PC-3 (cell line): ENCODE data around the gene NPTX2. TPM values are rescaled to one million over a fixed set of nuclear protein-coding genes. Genes with fewer than 3 reads are reported as not detected.

ENCODE experiments used
- ATAC-seq: fragments of 200-7000 bp; cut with Tn5 transposase; 2 replicates; pipeline ENCODE4 v1.9.1; 2020; ENCODE audit warnings: mild to moderate bottlenecking, moderate library complexity
- BruUV-seq: library from RNA; stranded (reverse); fragments of 400-500 nt; replicated peaks from 2 replicates; lab custom pipeline; 2021; lab: Mats Ljungman, UMichigan
- CTCF ChIA-PET: fragments of 300-600 bp; sonication (Branson Sonifier 250); formaldehyde crosslinking; loops from one replicate; lab custom pipeline; 2022; ENCODE audit warnings: antibody characterized with exemption; lab: Charles Lee
- POLR2A ChIA-PET: fragments of 300-600 bp; sonication (Branson Sonifier 250); formaldehyde crosslinking; loops from one replicate; lab custom pipeline; 2022; ENCODE audit warnings: antibody characterized with exemption; ENCODE audit not compliant: unreplicated experiment; lab: Charles Lee
- DNase-seq: peaks from one replicate; pipeline ENCODE4 v3.0.0-alpha.2; 2015
- H2AFZ ChIP-seq: fragments of 300-600 bp; sonication (generic); 2 replicates; pipeline ENCODE4 v1.6.0; 2016; ENCODE audit warnings: antibody characterized with exemption, low read length
- H3F3A ChIP-seq: fragments of 300-600 bp; sonication (generic); one replicate; pipeline ENCODE4 v1.6.0; 2017; ENCODE audit warnings: antibody characterized with exemption, low read length, control low read depth, mild to moderate bottlenecking; ENCODE audit not compliant: unreplicated experiment
- H3K27ac ChIP-seq: fragments of 300-600 bp; sonication (generic); 2 replicates; pipeline ENCODE4 v1.5.1; 2016; ENCODE audit warnings: mild to moderate bottlenecking, low read length
- H3K27me3 ChIP-seq: fragments of 300-600 bp; sonication (generic); 2 replicates; pipeline ENCODE4 v1.6.1; 2016; ENCODE audit warnings: low read length, mixed read lengths
- H3K36me3 ChIP-seq: fragments of 300-600 bp; sonication (generic); 2 replicates; pipeline ENCODE4 v1.6.1; 2016; ENCODE audit warnings: low read depth, mixed run types, low read length, mixed read lengths
- H3K4me1 ChIP-seq: fragments of 300-600 bp; sonication (generic); 2 replicates; pipeline ENCODE4 v1.5.1; 2016; ENCODE audit warnings: low read length; ENCODE audit not compliant: insufficient read depth
- H3K4me2 ChIP-seq: fragments of 300-600 bp; sonication (generic); 2 replicates; pipeline ENCODE4 v1.6.0; 2016; ENCODE audit warnings: low read length
- H3K4me3 ChIP-seq: fragments of 300-600 bp; sonication (generic); 2 replicates; pipeline ENCODE4 v1.5.1; 2016; ENCODE audit warnings: mild to moderate bottlenecking, low read length, mixed read lengths
- H3K79me2 ChIP-seq: fragments of 300-600 bp; sonication (generic); 2 replicates; pipeline ENCODE4 v1.6.1; 2017; ENCODE audit warnings: low read length, mixed read lengths
- H3K9ac ChIP-seq: fragments of 300-600 bp; sonication (generic); 2 replicates; pipeline ENCODE4 v1.6.0; 2016; ENCODE audit warnings: mild to moderate bottlenecking, low read length
- H3K9me2 ChIP-seq: fragments of 300-600 bp; sonication (generic); replicated peaks from 2 replicates; pipeline ENCODE4 v1.6.1; 2016; ENCODE audit warnings: mixed run types, low read length, mixed read lengths
- H3K9me3 ChIP-seq: fragments of 300-600 bp; sonication (generic); 2 replicates; pipeline ENCODE4 v1.6.1; 2016; ENCODE audit warnings: low read length, mixed read lengths
- H4K20me1 ChIP-seq: fragments of 300-600 bp; sonication (generic); 2 replicates; pipeline ENCODE4 v1.6.1; 2016; ENCODE audit warnings: low read length, mixed read lengths
- CTCF ChIP-seq: fragments of 300-600 bp; sonication (generic); conservative IDR thresholded peaks from 2 replicates; pipeline ENCODE4 v1.5.1; 2017; ENCODE audit warnings: antibody characterized with exemption, low read depth, mild to moderate bottlenecking, low read length
- EZH2 ChIP-seq: fragments of 300-600 bp; sonication (generic); IDR thresholded peaks from one replicate; pipeline ENCODE4 v1.6.1; 2017; ENCODE audit warnings: antibody characterized with exemption, mild to moderate bottlenecking, low read length; ENCODE audit not compliant: unreplicated experiment
- EZH2phosphoT487 ChIP-seq: fragments of 300-600 bp; sonication (generic); IDR thresholded peaks from 2 replicates; pipeline ENCODE4 v1.6.1; 2018; ENCODE audit warnings: mild to moderate bottlenecking, antibody characterized with exemption, low read length, borderline replicate concordance
- intact Hi-C: fragments of 100-400 bp; cut with micrococcal nuclease; formaldehyde crosslinking; loops from 2 replicates; pipeline ENCODE4 v1.9.0; 2023
- total RNA-seq: library from RNA; depleted of rRNA; stranded (reverse); fragments of >200 nt; gene quantifications from 2 replicates; pipeline ENCODE4 v1.2.3, GENCODE V29; 2014

NPTX2 gene
- total RNA-seq, 1 experiment from 2014 or later, result not detected

GRCh38 chr7:98662289-98662688 is 45.2 kb downstream of the NPTX2 start:
- POLR2A ChIA-PET, result no interaction called here
- DNase-seq, result no peak
- CTCF ChIA-PET, result no interaction called here
- Histone ChIP-seq H3K36me3 (no peaks in the 10 kb centered on the region), H3F3A (no peaks in the 10 kb centered on the region), H3K79me2 (no peaks in the 10 kb centered on the region), H3K27ac (no peak overlapping the region), H3K4me3 (no peak overlapping the region), H3K9me2 (no peaks in the 10 kb centered on the region), H3K4me2 (no peak overlapping the region), H3K4me1 (no peaks in the 10 kb centered on the region), H3K27me3 (peaks cover 23% of the 10 kb centered on the region; the same call in 1 of the 2 replicates), H3K9ac (no peak overlapping the region), H3K9me3 (no peaks in the 10 kb centered on the region), H2AFZ (no peak overlapping the region), H4K20me1 (no peaks in the 10 kb centered on the region)
- no peak for TF ChIP-seq CTCF
- no peak for TF ChIP-seq EZH2
- TF ChIP-seq EZH2phosphoT487, result no peak
- ATAC-seq, result no peak
- intact Hi-C loops, result no loop called here
- BruUV-seq, result no TSS peak

- H3K9me3 ChIP-seq, result no peaks in the 10 kb centered on the region
- H4K20me1 ChIP-seq, result no peaks in the 10 kb centered on the region
- H3K4me1 ChIP-seq, result no peaks in the 10 kb centered on the region
- no peak overlapping the region for H3K27ac ChIP-seq
- H3K4me2 ChIP-seq, result no peak overlapping the region
- peaks cover 21% of the 10 kb centered on the region for H3K27me3 ChIP-seq
- no peaks in the 10 kb centered on the region for H3K36me3 ChIP-seq
- H3K9me2 ChIP-seq, result no peaks in the 10 kb centered on the region
- no peak for ATAC-seq
- no peak for DNase-seq
- no TSS peak for BruUV-seq
- H2AFZ ChIP-seq, result no peak overlapping the region
- intact Hi-C loops, result no loop called here
- ChIA-PET CTCF (no interaction called here), POLR2A (no interaction called here)
- no peak overlapping the region for H3K4me3 ChIP-seq
- no peak overlapping the region for H3K9ac ChIP-seq
- no peaks in the 10 kb centered on the region for H3F3A ChIP-seq
- no peaks in the 10 kb centered on the region for H3K79me2 ChIP-seq
- TF ChIP-seq EZH2 (no peak), EZH2phosphoT487 (no peak), CTCF (no peak)
Observed at GRCh38 chr7:98664882-98665281, 47.8 kb downstream of the NPTX2 start.

DNA sequence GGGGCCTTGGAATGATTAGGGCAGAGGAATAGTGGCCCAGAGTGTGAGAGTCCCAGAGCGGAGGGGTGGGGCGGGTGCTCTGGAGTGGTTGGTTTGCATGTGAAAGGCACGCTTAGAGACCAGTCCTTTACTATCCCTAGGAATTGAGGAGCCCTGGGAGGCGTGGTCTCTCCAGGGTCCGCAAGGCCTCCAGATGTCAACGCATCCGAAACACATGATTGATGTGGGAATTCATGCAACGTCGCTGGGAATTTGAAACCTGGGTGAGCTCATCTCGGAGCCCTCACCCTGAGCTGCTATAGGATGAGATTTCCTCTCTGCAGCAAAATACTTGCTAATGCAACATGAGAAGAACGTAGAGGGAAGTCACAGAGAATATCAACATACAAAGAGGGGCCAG is 51.2 kb downstream of the NPTX2 start:
- no TSS peak for BruUV-seq
- ATAC-seq, result no peak

More for the DNA sequence above, 51.2 kb downstream of the NPTX2 start:
- no peak for TF ChIP-seq EZH2
- no peak for TF ChIP-seq CTCF
- TF ChIP-seq EZH2phosphoT487, result no peak
- Histone ChIP-seq H3F3A (no peaks in the 10 kb centered on the region), H3K9me2 (no peaks in the 10 kb centered on the region), H3K27ac (no peak overlapping the region), H2AFZ (no peak overlapping the region), H3K4me2 (no peak overlapping the region), H4K20me1 (no peaks in the 10 kb centered on the region), H3K79me2 (no peaks in the 10 kb centered on the region), H3K27me3 (peaks cover 12% of the 10 kb centered on the region), H3K9ac (no peak overlapping the region), H3K4me1 (no peaks in the 10 kb centered on the region), H3K36me3 (no peaks in the 10 kb centered on the region), H3K4me3 (no peak overlapping the region), H3K9me3 (no peaks in the 10 kb centered on the region)
- CTCF ChIA-PET, result no interaction called here
- intact Hi-C loops, result no loop called here
- POLR2A ChIA-PET, result interaction anchor here (0.7 kb wide), 1 partner anchor 380 kb away, joined by 5 read pairs; no protein-coding TSS in a partner anchor
- no peak for DNase-seq
